ENCODE measurements around the gene RAPGEF4.

DNA sequence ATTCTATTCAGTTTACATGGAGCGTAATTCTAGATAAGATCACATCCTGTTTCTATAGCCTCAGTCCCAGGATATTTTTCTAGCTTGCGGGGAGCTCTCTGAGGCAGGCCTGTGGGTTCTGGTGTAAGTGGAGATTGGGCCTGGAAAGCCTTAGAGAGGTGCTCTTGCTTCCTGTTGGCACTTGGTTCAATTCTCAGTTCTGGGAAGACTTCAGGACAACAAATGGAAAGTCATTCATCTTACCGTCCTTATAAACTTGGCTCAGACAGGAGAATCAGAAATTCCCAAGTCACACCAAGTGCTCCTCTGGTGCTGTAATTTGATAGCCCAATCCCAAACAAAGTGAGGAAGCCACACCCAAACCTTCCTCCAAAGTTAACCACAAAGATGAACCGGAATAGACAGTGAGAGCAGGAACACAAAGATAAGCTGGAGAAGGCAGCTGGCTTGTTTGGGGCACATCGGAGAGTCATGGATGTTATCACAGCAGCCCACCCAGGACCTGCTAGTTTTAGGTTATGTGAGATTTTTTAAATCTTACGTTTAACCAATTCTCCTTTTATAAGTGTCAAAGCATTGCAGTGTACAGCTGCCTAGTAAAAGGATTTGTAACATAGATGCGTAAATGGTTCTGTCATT is 195.7 kb downstream of the RAPGEF4 start:
- TF ChIP-seq GATA3 (IDR thresholded peaks at IDR 0.05; ENCODE audit: low read depth, low read length) (0 out of 2 replicates have a peak, but pooled peaks have one; percentile 31), GATA2 (IDR thresholded peaks at IDR 0.05; ENCODE audit: low read depth, low read length) (peak; percentile 82)
